NCI-H1048 (cell line): Measurements from ENCODE around the gene ARHGEF25.
A peak's percentile ranks its signal among the peaks of the same experiment; 100 is the strongest.
"Not testable (repeated sequence)": the region's sequence is repeated elsewhere in the genome, so short reads cannot be mapped to it uniquely, and the experiment has no call there.

Source experiments
- DNase-seq: peaks from one replicate; lab custom pipeline; 2025; lab: John Stamatoyannopoulos, UW

The ARHGEF25 gene

DNA sequence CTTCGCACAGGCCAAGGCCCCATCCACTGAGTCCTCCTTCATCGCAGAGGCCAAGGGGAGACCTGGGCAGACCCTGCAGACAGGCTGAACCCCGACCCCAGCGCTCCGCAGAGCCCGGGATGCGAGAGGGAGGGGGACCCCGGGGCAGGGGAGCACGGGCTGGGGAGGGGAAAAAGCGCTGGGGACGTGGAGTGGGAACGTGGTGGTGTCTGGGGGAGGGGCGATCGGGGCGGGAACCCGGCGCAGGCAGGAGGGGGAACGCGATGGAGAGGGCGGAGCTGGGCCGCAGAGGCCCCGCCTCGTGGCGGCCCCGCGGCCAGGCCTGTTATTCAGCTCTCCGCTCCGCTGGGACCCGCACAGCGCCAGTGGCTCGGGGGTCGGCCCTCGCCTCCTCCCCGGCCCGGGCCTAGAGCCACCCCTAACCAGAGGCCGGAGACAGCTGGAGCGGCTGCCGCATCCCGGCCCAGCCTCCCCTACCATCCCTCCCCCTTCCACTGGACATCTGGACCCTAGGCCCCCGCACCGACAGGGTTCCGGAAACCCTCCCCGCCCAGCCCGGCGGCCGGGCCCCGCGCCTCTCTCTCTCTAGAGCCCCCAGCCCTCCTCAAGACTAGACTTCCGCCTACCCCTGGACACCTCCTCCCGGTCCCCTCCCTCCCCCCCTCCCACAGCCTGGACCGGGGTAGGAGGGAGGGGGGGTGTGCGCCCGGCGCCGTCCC, at the start of gene ARHGEF25:
Gene ARHGEF25 (plus strand): TSS at position 328 of the 719 bp plus-strand sequence. CDS start 460 bp downstream, outside the sequence.
- DNase-seq = peak; percentile 37

DNA sequence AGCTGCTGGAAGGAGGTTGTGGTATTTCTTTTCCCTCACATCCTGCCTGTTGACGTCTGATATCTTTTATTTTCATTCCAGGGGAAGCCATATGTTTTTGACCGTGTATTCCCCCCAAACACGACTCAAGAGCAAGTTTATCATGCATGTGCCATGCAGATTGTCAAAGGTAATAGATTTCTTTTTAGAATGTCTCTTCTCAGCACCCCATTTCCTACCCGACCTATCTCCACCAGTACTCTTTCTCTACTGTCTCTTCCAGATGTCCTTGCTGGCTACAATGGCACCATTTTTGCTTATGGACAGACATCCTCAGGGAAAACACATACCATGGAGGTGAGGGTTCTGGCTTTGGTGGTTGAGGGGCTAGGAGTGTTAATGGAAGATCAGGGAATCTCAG, 47.9 kb upstream of the ARHGEF25 start:
- no peak for DNase-seq

DNA sequence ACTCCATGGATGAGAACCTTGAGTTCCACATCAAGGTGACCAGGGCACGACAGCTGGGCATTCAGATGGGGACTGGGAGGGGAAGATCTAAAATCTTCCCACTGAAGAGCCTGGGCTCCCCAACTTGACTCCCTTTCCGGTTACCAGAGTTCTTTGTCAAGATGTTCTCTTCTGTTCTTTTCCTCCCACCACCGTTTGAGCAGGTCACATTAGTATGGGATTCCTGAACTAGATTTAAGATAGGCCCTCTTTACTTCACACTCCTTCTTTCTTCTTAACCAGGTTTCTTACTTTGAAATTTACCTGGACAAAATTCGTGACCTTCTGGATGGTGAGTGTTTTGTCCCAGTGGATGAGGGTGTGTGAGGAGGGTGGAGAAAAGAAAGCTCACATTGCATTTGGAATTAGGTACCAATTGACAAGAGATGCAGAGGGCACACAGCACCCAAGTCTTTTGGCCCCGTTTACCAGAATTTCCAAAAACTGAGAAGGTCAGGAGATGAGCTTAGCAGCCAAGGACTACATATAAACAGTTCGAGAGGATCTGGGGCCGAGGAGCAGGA, 47.0 kb upstream of the ARHGEF25 start:
- no peak for DNase-seq

DNA sequence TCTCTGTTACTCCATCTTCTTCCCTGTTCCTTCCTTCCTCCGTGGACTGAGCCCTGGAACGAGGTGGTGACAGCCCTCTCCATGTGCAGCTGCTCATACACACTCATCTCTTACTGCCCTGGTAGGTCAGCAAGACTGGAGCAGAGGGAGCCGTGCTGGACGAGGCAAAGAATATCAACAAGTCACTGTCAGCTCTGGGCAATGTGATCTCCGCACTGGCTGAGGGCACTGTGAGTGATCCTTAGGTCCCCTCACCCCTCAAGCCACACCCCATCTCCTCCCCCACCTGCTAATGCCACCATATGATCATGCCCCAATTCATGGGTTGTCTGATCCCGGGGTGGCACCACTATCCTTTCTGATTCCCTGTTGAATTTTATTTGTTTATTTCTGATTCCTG, 42.4 kb upstream of the ARHGEF25 start:
- no peak for DNase-seq

DNA sequence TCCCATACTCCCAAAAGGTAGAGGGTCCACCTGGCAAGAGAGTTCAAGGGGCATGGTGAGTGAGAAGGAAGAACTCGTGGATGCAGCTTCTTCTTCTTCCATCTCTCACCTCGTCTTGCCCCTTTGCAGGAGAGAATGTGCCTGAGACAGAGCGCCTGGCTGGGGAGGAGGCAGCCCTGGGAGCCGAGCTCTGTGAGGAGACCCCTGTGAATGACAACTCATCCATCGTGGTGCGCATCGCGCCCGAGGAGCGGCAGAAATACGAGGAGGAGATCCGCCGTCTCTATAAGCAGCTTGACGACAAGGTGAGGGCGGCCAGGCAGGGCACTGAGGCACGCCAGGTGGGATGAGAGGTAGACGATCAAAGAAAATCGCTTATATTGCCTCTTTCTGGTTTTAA, 41.4 kb upstream of the ARHGEF25 start:
- DNase-seq = no peak

DNA sequence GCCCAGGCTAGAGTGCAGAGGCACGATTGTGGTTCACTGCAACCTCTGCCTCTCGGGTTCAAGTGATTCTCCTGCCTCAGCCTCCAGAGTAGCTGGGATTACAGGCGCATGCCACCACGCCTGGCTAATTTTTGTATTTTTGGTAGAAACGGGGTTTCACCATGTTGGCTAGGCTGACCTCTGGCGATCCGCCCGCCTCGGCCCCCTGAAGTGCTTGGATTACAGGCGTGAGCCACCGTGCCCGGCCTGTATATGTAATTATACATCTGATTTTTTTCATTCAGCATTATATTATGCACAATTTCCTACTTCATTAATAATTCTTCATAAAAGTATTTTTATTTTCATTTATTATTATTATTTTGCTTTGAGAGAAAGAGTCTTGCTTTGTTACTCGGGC, 40.8 kb upstream of the ARHGEF25 start:
- DNase-seq = not testable (repeated sequence)

DNA sequence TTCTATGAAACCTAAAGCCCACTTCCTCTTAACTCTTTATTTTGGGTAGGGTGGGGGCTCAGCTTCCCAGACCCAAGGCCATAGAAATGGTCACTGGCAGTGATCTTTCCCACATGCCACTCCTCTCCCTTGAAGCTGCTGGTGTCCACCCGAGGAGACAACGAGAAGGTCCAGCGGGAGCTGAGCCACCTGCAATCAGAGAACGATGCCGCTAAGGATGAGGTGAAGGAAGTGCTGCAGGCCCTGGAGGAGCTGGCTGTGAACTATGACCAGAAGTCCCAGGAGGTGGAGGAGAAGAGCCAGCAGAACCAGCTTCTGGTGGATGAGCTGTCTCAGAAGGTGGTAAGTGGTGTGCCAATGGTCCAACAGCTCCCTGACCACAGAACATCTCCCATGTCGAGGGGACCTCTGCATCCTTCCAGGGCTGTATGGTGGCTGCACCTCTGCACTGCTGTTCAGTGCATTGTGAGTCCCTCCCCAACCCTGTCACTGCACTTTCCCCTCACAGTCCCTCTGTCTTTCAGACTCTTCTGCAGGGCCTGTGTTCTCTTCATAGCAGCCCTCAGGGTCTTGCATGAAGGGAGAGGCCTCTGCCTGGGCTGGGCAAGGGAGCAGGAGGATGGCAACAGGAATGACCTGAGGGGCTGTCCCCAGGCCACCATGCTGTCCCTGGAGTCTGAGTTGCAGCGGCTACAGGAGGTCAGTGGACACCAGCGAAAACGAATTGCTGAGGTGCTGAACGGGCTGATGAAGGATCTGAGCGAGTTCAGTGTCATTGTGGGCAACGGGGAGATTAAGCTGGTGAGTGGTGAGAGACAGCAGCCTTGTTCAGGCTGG, 39.1 kb upstream of the ARHGEF25 start:
- DNase-seq = no peak

DNA sequence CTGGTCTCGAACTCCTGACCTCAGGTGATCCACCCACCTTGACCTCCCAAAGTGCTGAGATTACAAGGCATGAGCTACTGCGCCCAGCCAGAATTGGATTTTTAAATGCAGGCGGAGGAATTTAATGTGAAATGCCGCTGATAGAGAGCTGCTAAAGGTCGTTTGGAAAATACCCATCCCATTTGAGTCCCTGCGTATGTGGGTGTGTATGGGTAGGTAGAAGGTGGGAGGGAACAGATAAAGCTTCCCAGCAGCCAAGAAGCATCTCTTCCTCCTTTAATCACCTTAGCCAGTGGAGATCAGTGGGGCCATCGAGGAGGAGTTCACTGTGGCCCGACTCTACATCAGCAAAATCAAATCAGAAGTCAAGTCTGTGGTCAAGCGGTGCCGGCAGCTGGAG, 36.4 kb upstream of the ARHGEF25 start:
- no peak for DNase-seq

DNA sequence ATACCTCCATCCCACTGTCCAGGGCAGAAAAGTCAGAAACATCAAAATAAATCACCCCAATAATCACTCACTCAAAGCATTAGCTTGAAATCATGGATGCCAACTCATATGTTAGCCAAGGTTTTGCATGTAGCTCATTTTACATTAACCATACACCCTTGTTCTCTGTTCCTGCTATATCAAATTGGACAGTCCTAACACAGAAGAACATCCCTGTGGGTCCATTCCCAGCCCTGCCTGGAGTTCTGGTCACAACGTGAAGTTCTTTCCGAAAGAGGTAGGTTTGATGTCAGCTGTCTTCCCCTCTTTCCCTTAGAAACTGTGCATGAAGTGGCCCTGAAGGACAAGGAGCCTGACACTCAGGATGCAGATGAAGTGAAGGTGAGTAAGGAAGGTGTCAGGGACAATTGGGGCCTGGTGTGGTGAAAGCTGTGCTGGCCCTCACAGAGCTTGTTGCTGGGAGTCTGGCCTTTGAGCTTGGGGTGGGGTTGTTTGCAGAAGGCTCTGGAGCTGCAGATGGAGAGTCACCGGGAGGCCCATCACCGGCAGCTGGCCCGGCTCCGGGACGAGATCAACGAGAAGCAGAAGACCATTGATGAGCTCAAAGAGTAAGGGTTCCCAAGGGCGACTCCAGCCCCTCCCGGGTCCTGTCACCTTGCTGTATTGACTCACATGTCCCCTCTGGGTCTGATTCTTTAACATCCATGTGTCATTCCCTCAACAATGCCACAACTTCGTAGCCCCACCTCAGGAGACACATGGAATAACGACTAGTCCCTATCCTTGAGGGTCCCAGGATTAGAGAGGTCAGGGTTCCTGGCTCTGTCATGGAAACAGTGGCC, 35.2 kb upstream of the ARHGEF25 start:
- DNase-seq = no peak

DNA sequence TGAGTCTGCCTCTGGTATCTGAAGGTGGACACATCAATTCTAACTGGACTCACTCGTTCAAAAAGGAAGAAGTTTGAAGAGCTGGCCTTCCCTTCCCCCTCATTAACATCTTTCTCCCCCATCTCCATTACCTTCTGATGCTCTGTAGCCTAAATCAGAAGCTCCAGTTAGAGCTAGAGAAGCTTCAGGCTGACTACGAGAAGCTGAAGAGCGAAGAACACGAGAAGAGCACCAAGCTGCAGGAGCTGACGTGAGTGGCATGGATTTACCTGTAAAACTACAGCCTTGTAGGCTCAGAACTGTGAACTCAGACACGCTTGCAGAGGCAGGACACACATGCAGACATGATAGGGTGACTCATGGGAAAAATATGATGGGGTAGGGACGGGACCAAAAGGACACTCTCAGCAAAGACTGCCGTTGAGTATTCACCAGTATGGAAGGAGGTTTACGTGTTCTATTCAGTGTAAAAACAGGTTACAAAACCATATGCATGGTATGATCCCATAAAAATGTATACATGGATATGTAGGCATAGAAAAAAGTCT, 34.5 kb upstream of the ARHGEF25 start:
- DNase-seq = no peak

DNA sequence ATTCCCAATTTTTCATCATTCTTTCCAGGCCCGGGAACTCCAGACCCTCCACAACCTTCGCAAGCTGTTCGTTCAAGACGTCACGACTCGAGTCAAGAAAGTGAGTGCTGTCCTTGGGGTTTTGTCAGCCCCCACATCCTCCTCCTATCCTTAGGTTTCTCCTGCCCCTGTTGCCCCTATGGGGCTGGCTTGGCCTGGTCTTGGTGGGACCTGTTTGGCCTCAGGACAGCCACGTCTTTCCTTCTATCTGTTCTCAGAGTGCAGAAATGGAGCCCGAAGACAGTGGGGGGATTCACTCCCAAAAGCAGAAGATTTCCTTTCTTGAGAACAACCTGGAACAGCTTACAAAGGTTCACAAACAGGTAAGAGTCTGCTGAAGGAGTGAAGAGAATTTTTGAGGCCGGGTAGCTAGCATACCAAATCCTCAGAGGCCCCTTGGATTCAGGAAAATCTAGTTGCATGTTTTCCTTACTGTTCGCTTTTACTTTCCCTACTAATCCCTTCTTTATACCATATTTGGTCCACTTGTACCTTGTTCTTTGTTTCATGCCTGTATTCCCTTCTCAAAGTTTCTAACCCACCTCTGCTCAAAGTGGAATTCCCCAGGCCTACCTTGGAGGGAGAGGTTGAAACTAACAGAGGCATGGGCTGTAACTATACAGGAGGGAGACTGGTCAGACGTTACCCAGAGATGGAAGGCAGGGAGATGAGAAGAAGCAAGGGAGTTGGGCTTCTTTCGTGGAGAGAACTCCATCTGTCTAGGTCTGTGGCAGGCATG, 33.1 kb upstream of the ARHGEF25 start:
- DNase-seq = no peak

DNA sequence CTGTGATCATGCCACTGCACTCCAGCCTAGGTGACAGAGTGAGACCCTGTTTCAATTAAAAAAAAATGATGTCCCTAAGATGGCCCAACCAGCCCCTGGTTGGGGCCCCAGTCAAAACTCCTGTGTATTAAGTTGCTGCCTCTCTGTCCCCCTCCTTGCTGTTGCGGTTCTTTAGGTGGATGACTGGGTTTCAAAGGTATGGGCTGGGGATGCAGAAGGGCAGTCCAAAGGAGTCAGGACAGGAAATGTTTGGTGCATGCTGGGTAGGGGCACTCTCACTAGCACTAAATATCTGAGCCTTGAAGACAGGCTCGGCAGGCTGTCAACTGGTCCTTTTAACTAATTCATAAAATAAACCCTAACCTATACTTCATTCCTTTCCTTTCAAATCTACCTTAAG, 32.2 kb upstream of the ARHGEF25 start:
- DNase-seq = no peak

DNA sequence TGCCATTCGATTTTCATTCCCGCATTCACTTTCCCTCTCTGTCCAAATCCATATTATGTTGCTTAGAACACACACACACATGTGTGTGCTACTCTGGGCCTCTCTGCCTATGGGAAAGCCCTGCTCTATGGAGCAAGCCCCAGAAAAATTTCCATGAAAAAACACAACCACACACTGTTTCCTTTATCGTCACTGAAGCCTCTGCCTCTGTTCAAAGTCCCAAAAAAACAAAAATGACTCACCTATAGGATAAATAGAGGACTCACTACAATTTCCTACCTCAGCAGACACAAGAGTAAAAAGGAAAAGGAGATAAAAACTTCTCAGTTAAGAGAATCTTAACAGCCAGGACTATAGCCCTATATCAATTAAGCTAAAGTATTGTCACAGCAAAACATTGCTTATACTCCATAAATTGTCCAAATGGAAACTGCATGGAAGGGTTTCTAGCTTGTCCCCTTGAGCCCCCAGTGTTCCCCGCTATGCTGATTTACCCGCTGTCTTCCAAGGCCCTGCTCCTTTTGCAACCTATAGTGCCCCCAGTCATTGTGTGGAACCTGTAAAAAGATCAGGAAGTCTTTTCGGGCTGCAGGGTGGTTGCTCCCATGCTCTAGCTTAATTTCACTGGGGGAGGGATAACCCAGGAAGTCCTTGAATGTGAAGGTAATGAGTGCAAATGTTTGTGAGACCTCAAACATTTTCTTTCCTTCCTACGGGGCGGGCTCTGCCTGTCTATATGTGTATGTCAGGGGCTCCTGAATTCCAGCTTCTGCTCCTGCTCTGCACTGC, 31.4 kb upstream of the ARHGEF25 start:
- DNase-seq = no peak

DNA sequence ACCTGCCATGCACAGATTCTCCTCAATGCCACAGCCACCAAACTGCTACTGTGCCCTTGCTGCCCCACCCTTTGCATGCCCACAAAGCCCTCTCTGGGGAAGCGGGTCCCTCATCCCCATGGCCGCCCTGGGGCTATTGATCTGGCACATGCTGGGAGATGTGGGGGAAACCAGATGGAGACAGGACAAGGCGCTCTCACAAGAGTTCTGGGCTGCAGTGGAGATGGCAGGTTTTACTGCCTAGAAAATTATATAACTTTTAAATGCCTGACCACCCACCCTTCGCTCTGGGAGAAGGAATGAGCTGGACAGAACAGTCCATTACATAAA, 30.8 kb upstream of the ARHGEF25 start:
- no peak for DNase-seq

DNA sequence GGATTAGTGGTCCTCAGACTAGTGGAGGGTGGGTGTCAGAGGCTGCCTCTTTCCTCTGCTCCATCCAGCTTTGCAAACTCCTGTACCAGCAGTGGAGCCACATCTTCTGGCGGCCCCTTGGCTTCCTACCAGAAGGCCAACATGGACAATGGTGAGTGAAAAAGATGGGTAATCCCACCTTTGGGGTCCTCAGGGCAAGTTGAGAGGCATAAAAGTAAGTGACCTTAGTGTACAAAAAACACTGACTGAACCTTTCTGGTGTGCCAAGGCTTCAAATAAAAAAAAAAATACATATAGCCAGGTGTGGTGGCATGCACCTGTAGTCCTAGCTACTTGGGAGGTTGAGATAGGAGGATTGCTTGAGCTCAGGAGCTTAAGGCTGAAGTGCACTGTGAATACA, 29.4 kb upstream of the ARHGEF25 start:
- no peak for DNase-seq

DNA sequence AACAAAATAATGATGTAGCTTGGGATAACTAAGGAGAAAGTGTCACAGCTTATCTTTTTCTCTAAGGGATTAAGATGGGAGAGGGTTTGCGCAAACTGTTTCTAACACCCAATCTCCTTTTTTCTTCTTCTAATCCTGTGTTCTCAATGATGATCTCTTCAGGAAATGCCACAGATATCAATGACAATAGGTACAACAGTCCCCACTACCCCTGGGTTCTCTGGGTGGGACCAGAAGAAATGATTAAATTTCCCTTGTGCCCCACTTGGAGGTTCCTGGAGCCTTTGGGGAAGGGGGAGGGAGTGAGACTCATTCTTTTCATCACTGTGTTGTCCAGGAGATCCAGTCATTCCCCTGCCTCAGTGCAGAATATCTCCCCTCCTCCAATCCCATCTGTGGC, 28.8 kb upstream of the ARHGEF25 start:
- DNase-seq = no peak

DNA sequence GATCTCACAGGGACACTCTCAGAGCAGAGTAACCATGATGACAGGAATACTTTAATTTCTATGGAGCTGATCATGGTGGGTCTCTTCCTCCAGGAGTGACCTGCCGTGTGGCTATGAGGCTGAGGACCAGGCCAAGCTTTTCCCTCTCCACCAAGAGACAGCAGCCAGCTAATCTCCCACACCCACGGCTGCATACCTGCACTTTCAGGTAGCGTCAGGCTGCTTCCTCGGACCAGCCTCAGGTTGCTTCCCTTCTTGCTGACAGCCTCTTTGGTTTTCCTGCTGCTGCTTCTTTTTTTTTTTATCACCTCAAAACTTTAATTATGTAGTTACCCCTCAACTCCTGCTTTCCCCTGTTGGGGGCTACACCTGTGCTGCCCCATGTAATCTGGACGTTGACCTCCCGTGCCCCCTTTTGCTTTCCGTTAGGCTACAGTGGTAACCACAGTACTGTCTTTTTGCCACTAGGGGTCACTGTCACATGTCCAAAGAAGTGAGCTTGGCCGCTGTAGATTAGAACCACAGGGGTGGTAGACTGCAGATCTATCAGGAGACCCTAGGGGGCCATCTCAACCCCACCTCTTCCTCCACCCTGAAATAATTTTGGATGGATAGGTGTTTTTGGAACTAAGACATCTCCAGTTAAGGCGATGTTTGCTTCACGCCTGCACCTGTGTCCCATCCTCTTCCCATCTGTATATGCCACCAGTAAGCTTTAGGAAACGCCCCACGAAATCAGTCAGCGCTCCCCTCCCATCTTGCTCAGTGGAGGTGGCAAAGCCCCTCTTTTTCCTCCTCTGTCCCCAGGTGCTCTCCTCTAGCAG, 28.0 kb upstream of the ARHGEF25 start:
- DNase-seq = peak; percentile 29

DNA sequence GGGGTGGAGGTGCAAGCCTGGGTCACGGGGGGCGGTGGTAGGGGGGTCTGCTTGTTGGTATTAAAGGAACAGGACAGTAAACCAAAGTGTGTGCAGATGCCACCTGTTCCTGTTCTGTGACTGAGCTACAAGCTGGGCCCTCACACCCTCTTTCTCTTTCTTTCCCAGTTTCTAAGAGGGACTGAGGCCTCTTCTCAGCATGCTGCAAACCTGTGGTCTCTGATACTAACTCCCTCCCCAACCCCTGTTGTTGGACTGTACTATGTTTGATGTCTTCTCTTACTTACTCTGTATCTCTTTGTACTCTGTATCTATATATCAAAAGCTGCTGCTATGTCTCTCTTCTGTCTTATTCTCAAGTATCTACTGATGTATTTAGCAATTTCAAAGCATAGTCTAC, 27.2 kb upstream of the ARHGEF25 start:
- no peak for DNase-seq

DNA sequence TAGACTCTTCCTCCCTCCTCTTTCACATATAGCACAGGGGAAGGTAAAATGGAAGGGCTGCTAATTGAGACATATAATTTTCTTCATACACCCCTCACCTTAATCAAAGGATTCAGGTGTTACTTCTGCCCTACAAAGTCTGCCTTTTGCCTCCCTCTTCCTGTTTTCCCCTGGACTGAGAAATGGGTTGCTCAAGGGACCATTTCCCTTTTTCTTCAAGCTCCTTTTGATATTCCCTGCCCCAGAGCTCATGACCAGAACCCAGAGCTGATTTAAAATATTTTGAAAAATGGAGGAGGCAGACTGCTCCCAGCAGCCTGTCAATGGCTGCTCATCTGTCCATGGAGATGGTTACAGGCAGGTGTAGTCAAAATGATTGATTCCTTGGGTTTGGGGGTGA, 26.5 kb upstream of the ARHGEF25 start:
- DNase-seq = no peak

DNA sequence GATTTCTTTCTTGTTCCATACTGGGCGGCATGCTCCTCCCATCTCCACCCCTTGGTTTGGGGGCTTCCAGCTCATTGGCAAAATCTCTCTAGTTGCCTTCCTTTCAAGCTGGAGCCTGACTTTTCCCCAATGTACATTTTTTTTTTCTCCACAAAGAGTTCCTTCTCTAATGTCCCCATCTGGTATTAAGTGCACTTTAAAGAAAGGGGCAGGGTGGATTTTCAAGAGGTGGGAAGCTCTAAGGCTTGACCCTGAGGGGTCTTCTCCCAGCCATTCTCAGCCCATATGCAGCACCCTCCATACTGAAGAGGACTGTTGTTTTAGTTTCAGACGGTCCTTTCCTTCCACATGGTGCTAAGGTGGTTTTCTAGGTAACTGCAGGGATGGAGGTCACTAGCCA, 26.1 kb upstream of the ARHGEF25 start:
- no peak for DNase-seq
